Large intestine (tissue), 3 donors: ENCODE data around the gene ESRRA. TPM values are rescaled to one million over a fixed set of nuclear protein-coding genes. Genes with fewer than 3 reads are reported as not detected.

Experiments
- DNase-seq, 2 donors: peaks; one replicate each; pipeline versions ENCODE4 v3.0.0 to v3.0.0-alpha.2; 2013
- H3K27ac ChIP-seq: one replicate; pipeline ENCODE4 v1.5.1; 2013; ENCODE audit warnings: low read length
- H3K27me3 ChIP-seq: 2 replicates; pipeline ENCODE4 v1.6.1; 2013; ENCODE audit warnings: low read length; ENCODE audit not compliant: control insufficient read depth, insufficient read depth
- H3K36me3 ChIP-seq: 2 replicates; pipeline ENCODE4 v1.6.1; 2013; ENCODE audit warnings: low read length; ENCODE audit not compliant: control insufficient read depth, insufficient read depth
- H3K4me1 ChIP-seq: one replicate; pipeline ENCODE4 v1.6.1; 2013; ENCODE audit warnings: low read length; ENCODE audit not compliant: control insufficient read depth, insufficient read depth
- H3K4me3 ChIP-seq: one replicate; pipeline ENCODE4 v1.5.1; 2013; ENCODE audit warnings: low read length
- H3K9me3 ChIP-seq: one replicate; pipeline ENCODE4 v1.6.1; 2013; ENCODE audit warnings: mild to moderate bottlenecking, low read depth, low read length, moderate library complexity; ENCODE audit not compliant: control insufficient read depth
- WGBS: methylation state at CpG from one replicate; pipeline ENCODE4 v1.1.5; 2013; ENCODE audit warnings: low lambda C conversion rate; ENCODE audit not compliant: insufficient coverage; 5-methylcytosine and 5-hydroxymethylcytosine counted together
- polyA plus RNA-seq: library from polyadenylated mRNA; unstranded; fragments of 120-200 nt; gene quantifications from one replicate; pipeline ENCODE4 v1.2.1, GENCODE V29; 2013

The ESRRA gene
- polyA plus RNA-seq, 1 donor, result 83.2 TPM

DNA sequence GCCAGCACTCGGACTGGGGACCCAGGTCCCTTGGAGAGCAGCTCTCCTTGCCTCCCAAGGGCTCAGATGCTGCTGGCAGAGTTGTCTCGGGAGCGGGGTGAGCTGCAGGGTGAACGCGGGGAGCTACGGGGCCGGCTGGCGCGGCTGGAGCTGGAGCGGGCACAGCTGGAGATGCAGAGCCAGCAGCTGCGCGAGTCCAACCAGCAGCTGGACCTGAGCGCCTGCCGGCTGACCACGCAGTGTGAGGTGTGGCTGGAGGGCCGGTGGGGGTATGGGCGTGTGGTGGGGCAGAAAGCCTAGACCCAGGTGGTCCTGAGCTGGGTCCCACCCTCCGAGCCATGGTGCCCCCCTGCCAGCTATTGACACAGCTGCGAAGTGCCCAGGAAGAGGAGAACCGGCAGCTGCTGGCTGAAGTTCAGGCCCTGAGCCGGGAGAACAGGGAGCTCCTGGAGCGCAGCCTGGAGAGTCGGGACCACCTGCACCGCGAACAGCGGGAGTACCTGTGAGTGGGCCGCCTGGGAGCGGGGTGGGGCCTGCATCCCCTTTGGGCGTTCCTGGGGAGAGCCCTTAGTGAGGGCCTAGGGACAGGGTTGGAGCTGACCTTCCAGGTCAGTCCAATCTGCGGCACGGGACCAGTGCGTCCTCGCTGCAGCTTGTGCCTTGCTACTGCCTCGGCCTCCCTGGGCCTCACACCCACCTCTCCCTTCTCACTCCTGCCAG lies 47.8 kb downstream of the ESRRA start:
- no peak overlapping the region for H3K4me3 ChIP-seq
- H3K9me3 ChIP-seq, result no peaks in the 10 kb centered on the region
- H3K36me3 ChIP-seq, result no peaks in the 10 kb centered on the region
- H3K27me3 ChIP-seq, result no peaks in the 10 kb centered on the region
- H3K4me1 ChIP-seq, result peaks cover 24% of the 10 kb centered on the region
- no peak overlapping the region for H3K27ac ChIP-seq
- no CpG with 5 or more reads among the region's 34 CpGs for WGBS
- DNase-seq, result no peak

DNA sequence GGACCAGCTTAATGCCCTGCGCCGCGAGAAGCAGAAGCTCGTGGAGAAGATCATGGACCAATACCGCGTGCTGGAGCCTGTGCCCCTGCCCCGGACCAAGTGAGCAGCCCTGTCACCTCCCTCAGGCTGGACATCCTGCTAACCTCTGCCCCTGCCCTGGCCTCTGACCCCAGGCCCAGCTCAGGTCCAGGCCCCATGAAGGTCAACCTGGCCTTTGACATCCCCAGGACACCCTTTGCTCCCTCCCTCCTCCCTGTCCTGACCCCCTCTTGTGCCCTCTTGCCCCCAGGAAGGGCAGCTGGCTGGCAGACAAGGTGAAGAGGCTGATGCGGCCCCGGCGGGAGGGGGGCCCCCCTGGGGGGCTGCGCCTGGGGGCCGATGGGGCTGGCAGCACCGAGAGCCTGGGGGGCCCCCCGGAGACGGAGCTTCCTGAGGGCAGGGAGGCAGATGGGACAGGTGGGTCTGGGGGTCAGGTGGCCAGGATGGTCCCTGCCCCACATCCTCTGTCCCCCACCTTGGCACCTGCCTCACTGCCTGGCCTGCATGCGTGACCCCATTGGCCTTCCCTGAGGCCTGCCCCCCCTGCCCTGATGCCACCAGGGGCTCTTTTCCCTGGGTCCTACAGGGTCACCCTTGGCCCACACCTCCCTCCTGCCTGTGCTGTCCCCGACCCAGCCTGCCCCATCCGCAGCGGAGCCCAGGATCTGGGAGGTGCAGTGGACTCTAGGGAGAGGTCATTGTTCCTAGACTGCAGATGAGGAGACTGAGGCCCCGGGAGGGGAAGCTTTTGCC lies 48.6 kb downstream of the ESRRA start:
- no peaks in the 10 kb centered on the region for H3K27me3 ChIP-seq
- H3K27ac ChIP-seq, result no peak overlapping the region
- no peak overlapping the region for H3K4me3 ChIP-seq
- DNase-seq, result no peak
- peaks cover 29% of the 10 kb centered on the region for H3K4me1 ChIP-seq
- no peaks in the 10 kb centered on the region for H3K36me3 ChIP-seq
- no peaks in the 10 kb centered on the region for H3K9me3 ChIP-seq
- no CpG with 5 or more reads among the region's 20 CpGs for WGBS

DNA sequence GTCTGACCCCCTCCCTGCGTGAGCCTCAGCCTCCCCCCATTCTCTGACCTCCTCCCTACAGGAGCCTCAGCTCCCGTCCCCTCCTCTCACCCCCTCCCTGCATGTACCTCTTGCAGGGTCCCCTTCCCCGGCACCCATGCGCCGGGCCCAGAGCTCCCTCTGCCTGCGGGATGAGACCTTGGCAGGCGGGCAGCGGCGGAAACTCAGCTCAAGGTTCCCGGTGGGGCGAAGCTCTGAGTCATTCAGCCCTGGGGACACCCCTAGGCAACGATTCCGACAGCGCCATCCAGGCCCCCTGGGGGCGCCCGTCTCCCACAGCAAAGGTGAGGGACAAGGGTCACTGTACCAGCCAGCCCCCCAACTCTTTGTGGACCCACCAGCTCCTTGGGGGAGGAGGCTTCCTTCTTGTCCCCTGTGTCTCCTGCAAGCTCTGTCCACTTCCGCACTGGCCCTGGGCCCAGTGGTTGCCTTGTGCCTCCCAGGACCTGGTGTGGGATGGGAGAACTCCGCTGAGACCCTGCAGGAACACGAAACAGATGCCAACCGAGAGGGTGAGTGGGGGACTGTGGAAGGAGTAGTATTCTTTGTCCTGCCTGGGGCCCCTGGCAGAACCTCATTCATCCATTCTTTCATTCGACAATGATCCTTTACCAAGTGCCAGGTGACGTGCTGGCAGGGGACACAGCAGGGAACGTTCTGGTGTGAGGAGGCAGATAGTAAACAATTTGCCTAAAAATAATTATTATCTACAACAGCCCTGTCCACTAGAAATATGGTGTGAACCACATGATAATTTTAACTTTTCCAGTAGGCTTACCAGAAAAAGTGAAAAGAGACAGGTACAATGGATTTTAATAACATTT lies 50.0 kb downstream of the ESRRA start:
- WGBS, result no CpG with 5 or more reads among the region's 23 CpGs
- no peak overlapping the region for H3K4me3 ChIP-seq

DNA sequence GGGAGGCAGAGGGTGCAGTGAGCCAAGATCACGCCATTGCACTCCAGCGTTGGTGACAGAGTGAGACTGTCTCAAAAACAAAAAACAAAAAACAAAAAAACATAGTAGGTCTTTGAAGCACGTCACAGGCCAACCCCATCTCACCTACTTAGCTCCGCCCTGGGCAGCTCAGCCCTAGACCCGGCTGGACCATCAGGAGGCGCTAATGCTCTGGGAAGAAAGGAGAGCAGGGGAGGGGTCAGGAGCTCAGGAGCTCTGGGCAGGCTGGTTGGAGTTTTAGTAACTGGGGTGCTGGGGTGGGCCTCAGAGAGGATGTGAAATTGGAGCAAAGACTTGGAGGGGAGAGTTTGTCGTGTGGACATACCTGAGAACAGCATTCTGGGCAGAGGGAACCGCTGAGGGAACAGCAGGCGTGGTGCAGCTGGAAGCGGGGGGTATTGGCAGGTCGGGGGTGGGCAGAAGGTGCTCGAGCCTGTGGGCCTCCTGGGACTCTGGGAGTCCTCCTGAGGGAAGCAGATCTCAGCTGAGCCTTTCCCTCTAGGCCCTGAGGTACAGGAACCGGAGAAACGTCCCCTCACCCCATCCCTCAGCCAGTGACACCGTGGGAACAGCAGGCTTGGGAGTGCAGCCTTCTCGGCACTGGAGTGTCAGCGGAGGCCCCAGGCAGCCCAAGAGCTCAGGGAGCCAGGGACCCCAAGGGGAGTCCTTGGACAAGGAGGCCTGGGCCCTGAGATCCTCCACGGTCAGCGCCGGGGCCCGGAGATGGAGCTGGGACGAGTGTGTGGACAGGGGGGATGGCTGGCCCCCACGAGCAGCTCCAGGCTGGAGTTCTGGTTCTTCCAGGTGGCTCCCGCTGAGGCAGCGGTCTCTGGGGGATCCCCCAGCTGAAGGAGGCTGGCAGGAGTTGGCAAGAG lies 51.4 kb downstream of the ESRRA start:
- Histone ChIP-seq H3K27me3 (no peaks in the 10 kb centered on the region), H3K4me3 (no peak overlapping the region), H3K27ac (peak overlapping the region; percentile 85), H3K36me3 (peaks cover 12% of the 10 kb centered on the region), H3K4me1 (peaks cover 39% of the 10 kb centered on the region), H3K9me3 (no peaks in the 10 kb centered on the region)
- 60% methylated on average over 2 of the region's 25 CpGs for WGBS
- DNase-seq, result peak in 1 of 2 donors; percentile 41

More for the DNA sequence above, 50.0 kb downstream of the ESRRA start:
- peak; percentile 84 to 90 for DNase-seq
- H3K4me1 ChIP-seq, result peaks cover 39% of the 10 kb centered on the region
- peak overlapping the region; percentile 49 for H3K27ac ChIP-seq
- H3K27me3 ChIP-seq, result no peaks in the 10 kb centered on the region
- H3K36me3 ChIP-seq, result no peaks in the 10 kb centered on the region
- H3K9me3 ChIP-seq, result no peaks in the 10 kb centered on the region

DNA sequence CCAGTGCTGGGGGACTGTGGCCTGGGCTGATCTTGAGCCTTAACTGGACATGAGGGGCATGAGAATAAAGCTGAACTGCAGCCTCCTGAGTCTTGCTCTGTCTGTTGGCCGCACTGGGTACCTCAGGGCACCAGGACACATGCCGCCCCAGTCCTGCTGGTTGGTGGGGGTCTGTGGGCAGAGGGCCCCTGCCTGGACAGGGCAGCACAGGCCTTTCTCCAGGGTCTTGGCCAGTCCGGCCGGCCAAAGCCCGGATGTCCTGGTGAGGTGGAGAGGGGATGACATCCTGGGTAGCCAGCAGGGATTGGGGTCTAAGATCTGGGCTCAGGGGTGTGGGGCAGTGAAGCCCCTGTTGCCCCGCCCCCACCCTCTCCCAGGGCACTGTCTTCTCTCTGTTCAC lies 52.1 kb downstream of the ESRRA start:
- H3K9me3 ChIP-seq, result no peaks in the 10 kb centered on the region
- H3K4me3 ChIP-seq, result no peak overlapping the region
- H3K27ac ChIP-seq, result peak overlapping the region; percentile 85
- WGBS, result no CpG with 5 or more reads among the region's 6 CpGs
- H3K27me3 ChIP-seq, result no peaks in the 10 kb centered on the region
- no peak for DNase-seq
- H3K4me1 ChIP-seq, result peaks cover 39% of the 10 kb centered on the region
- peaks cover 19% of the 10 kb centered on the region for H3K36me3 ChIP-seq

DNA sequence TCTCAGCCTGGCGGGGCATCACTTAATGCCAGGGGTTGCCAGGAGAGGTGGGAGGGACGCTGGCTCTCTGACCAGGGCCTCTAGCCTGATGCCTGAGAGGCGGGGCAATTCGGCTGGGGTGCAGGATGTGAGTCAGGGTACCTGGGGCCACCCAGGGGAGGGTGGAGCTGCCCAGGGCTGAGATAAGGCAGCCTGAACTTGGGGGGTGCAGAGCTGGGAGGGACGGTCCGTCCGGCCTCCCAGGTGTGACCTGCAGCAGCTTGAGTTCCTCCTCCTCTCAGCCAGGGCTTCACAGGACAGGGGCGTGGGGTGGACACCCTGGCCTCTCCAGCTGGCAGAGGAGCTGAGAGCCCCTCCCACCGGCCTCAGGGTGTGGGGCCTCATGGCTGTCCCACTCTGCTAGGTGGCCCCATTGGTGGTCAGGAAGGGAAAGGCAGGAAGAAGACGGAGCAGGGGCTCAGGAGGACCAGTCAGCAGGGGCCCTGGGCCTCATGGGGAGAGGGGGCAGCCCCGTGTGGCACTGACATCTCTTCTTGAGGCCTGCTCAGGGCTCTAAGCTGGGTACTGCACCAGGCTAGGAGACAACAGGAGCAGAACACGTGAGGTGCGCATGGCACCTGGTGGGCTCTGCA lies 52.7 kb downstream of the ESRRA start:
- DNase-seq, result peak; percentile 79 to 84
- H3K4me3 ChIP-seq, result peak overlapping the region; percentile 54
- H3K36me3 ChIP-seq, result peaks cover 23% of the 10 kb centered on the region
- H3K9me3 ChIP-seq, result no peaks in the 10 kb centered on the region
- no CpG with 5 or more reads among the region's 13 CpGs for WGBS
- H3K27me3 ChIP-seq, result no peaks in the 10 kb centered on the region
- peak overlapping the region; percentile 85 for H3K27ac ChIP-seq
- peaks cover 39% of the 10 kb centered on the region for H3K4me1 ChIP-seq

DNA sequence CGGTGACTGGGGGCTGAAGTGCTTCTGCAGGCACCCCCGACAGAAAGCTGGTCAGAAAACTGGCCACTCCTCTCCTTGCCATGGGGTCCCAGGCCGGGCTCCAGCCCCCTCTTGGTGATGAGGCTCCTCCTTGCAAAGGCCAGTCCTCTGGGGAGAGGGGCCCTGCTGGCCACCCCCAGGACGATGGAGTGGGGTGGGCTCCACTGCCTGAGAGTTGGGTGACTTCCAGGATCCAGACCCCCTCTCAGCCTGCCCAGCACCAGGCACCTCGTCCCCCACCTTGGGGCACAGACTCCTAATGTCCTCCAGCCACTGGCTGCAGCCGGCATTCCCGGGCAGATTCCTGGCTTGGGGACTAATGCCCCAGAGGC lies 53.2 kb downstream of the ESRRA start:
- peak overlapping the region; percentile 85 for H3K27ac ChIP-seq
- peaks cover 27% of the 10 kb centered on the region for H3K36me3 ChIP-seq
- peak overlapping the region; percentile 54 for H3K4me3 ChIP-seq
- no peaks in the 10 kb centered on the region for H3K9me3 ChIP-seq
- DNase-seq, result no peak
- no peaks in the 10 kb centered on the region for H3K27me3 ChIP-seq
- H3K4me1 ChIP-seq, result peaks cover 39% of the 10 kb centered on the region
- WGBS, result no CpG with 5 or more reads among the region's 7 CpGs

DNA sequence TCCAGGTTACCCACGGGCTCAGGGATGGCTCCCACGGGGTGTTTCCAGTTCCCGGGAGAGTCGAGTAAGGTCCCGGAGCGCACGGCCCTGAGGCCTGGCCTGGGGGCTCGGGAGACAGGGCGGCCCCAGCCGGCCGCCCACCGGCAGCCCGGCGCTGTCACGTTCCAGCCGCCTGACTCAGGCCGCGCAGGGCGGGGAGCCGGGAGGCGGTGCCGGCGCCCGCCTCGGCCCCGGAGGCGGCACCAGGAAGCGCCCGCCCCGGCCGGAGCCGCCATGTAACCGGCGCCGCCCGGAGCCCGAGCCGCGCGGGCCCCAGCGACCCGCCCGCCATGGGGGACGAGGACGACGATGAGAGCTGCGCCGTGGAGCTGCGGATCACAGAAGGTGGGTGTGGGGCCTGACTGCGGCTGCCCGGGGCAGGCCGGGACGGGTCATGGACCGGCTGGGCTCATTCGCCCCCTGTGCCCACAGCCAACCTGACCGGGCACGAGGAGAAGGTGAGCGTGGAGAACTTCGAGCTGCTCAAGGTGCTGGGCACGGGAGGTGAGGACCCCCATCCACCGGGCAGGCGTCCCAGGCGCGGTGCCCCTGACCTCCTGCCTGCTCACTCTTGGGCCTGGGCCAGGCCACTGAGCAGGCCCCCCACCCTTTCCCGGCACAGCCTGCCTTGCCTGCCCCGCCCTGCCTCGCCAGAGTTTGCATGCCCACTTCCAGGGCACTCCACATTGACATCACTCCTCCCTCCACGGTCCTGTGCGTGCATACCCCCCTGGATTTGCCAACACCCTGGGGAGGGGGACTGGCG lies 53.8 kb downstream of the ESRRA start, which contains the start of gene RPS6KA4:
TSS of gene RPS6KA4 (plus strand) at position 256 of the 805 bp plus-strand sequence. CDS start at position 330, 74 bp downstream.
- Histone ChIP-seq H3K4me1 (peaks cover 39% of the 10 kb centered on the region), H3K9me3 (no peaks in the 10 kb centered on the region), H3K27ac (peak within 1 kb of the TSS; percentile 85), H3K36me3 (peaks cover 32% of the 10 kb centered on the region), H3K27me3 (no peaks in the 10 kb centered on the region), H3K4me3 (peak within 1 kb of the TSS; percentile 77)
- no CpG with 5 or more reads among the region's 70 CpGs for WGBS
- peak; percentile 70 to 83 for DNase-seq
